ENCODE measurements around the gene LPP.

LPP gene

DNA sequence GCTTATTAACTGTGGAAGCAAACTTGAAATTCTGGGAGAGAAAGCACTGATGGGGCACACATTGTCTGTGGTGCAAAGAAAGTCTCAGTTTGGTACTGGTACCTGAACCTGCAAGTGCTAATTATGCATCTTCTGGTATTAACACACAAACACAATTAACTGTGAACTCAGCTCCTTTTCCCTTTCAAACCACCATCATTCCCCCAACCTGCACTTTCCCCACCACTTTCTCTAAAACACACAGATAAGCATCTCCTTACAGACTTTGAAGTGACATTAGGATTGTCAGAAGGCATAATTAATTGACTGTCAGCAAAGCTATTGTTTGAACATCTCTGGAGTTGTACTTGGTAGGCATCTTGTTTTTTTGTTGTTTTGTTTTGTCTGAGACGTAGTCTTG, 565.6 kb downstream of the LPP start:
- TF ChIP-seq SIN3A (IDR thresholded peaks at IDR 0.05; ENCODE audit: borderline replicate concordance, insufficient read depth, low read length) (no peak), TAF1 (IDR thresholded peaks at IDR 0.05; ENCODE audit: borderline replicate concordance, insufficient read depth, low read length) (no peak), POLR2AphosphoS5 (IDR thresholded peaks at IDR 0.05; ENCODE audit: low read depth, low read length) (no peak), FOXP2 (optimal IDR thresholded peaks at IDR 0.05; ENCODE audit: borderline replicate concordance, extremely low read depth, extremely low read length, insufficient read depth) (no peak)
- TF ChIP-seq, protein P1, sequence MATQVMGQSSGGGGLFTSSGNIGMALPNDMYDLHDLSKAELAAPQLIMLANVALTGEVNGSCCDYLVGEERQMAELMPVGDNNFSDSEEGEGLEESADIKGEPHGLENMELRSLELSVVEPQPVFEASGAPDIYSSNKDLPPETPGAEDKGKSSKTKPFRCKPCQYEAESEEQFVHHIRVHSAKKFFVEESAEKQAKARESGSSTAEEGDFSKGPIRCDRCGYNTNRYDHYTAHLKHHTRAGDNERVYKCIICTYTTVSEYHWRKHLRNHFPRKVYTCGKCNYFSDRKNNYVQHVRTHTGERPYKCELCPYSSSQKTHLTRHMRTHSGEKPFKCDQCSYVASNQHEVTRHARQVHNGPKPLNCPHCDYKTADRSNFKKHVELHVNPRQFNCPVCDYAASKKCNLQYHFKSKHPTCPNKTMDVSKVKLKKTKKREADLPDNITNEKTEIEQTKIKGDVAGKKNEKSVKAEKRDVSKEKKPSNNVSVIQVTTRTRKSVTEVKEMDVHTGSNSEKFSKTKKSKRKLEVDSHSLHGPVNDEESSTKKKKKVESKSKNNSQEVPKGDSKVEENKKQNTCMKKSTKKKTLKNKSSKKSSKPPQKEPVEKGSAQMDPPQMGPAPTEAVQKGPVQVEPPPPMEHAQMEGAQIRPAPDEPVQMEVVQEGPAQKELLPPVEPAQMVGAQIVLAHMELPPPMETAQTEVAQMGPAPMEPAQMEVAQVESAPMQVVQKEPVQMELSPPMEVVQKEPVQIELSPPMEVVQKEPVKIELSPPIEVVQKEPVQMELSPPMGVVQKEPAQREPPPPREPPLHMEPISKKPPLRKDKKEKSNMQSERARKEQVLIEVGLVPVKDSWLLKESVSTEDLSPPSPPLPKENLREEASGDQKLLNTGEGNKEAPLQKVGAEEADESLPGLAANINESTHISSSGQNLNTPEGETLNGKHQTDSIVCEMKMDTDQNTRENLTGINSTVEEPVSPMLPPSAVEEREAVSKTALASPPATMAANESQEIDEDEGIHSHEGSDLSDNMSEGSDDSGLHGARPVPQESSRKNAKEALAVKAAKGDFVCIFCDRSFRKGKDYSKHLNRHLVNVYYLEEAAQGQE (IDR thresholded peaks at IDR 0.05; ENCODE audit: insufficient read depth in 1 of 2, low read depth in 2 of 2, low read length in 2 of 2) = no peak

DNA sequence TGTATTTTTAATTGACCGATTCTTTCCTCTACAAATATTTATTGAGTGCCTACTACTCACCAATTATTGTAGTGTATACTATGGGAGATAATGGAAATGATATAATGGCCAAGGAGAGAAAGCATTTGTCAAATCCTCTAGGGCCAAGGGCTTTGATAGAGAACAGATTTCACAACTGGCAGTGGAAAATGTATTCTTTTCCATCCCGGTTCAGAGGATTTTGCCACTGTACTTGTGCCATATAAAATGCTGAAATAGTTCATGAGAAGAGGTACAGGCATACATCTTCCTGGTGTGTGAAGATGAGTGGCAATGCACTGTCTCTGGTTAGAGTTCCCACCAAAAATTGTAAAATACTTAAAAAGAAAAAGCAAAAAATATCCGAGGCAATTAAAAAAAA, 566.3 kb downstream of the LPP start:
- no peak for TF ChIP-seq SIN3A (IDR thresholded peaks at IDR 0.05; ENCODE audit: borderline replicate concordance, insufficient read depth, low read length)

DNA sequence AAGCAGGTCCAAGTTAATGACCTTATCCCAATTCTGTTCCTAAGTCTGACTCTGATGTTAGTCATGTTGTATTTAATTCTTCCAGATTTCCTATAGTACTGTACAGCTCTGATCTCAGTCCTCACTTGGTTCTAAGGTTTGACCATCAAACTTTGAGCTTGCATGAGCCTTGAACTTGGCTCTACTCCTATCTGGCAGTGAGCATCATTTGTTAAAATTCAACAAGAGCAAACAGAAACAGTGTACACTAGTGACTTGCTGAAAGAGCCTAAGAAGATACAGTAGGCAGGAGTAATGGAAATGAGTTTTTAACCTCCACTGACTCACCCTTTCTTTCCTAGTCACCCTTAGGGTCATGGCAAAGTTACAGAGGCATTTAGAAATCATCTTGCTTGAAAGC, 566.7 kb downstream of the LPP start:
- TF ChIP-seq POLR2AphosphoS5 (IDR thresholded peaks at IDR 0.05; ENCODE audit: low read depth, low read length) = no peak
- no peak for TF ChIP-seq TAF1 (IDR thresholded peaks at IDR 0.05; ENCODE audit: borderline replicate concordance, insufficient read depth, low read length)
- no peak for TF ChIP-seq FOXP2 (optimal IDR thresholded peaks at IDR 0.05; ENCODE audit: borderline replicate concordance, extremely low read depth, extremely low read length, insufficient read depth)
- TF ChIP-seq SIN3A (IDR thresholded peaks at IDR 0.05; ENCODE audit: borderline replicate concordance, insufficient read depth, low read length) = no peak
- TF ChIP-seq, protein P1 (IDR thresholded peaks at IDR 0.05; ENCODE audit: insufficient read depth in 1 of 2, low read depth in 2 of 2, low read length in 2 of 2) = no peak

DNA sequence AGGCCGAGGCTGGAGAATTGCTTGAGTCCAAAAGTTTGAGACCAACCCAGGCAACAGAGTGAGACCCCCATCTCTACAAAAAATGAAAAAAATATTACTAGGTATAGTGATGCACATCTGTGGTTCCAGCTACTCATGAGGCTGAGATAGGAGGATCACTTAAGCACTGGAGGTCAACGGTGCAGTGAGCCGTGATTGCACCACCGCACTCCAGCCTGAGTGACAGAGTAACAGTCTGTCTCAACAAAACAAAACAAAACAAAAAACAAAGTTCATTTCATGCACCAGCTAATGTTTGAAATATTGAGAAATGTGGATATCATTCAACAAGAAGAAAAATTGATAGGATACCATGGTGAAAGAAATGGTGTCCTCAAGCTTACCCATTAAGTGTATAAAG, 567.4 kb downstream of the LPP start:
- TF ChIP-seq POLR2AphosphoS5 (IDR thresholded peaks at IDR 0.05; ENCODE audit: low read depth, low read length) (no peak), TAF1 (IDR thresholded peaks at IDR 0.05; ENCODE audit: borderline replicate concordance, insufficient read depth, low read length) (no peak), SIN3A (IDR thresholded peaks at IDR 0.05; ENCODE audit: borderline replicate concordance, insufficient read depth, low read length) (no peak), FOXP2 (optimal IDR thresholded peaks at IDR 0.05; ENCODE audit: borderline replicate concordance, extremely low read depth, extremely low read length, insufficient read depth) (no peak)
- TF ChIP-seq, protein P1 (IDR thresholded peaks at IDR 0.05; ENCODE audit: insufficient read depth in 1 of 2, low read depth in 2 of 2, low read length in 2 of 2) = no peak

DNA sequence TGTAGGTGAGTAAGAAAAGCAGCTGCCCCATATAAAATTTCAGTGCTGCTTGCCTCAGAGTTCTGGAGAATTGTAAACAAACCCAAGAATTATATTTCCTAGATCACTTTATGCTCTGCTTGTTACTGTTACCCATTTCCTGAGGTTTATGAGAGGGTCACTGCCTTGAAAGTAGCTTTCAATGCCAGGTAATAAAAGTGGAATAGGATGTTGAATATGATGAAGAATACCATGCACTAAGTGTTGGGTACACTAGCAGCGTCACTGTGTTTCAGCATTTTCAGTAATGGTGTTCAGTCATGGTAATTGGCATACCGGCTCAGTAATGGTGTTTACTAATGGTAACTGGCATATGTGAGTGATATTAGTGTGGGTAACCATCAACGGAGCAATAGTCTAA, 568.0 kb downstream of the LPP start:
- TF ChIP-seq TAF1 (IDR thresholded peaks at IDR 0.05; ENCODE audit: borderline replicate concordance, insufficient read depth, low read length) (no peak), FOXP2 (optimal IDR thresholded peaks at IDR 0.05; ENCODE audit: borderline replicate concordance, extremely low read depth, extremely low read length, insufficient read depth) (no peak)

DNA sequence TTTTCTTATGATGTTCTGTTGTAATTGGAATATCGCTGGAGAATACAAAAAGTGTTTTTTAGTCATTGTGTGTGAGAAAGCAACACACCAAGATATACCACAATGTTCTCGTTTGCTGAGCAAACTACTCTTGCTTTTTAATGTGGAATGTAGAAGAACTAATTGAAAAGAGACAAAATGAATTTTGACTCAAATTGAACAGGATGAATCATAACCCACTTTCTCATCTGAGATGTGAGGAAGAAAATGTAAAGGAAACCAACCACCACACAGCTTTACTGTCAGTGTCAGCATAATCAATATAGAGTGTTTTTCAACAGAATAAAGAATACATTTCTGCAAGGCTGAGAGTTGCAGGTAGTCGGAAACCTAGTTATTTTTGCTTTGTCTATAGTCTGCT, 569.0 kb downstream of the LPP start:
- TF ChIP-seq, protein P1 (IDR thresholded peaks at IDR 0.05; ENCODE audit: insufficient read depth in 1 of 2, low read depth in 2 of 2, low read length in 2 of 2) = no peak
- TF ChIP-seq SIN3A (IDR thresholded peaks at IDR 0.05; ENCODE audit: borderline replicate concordance, insufficient read depth, low read length) (no peak), FOXP2 (optimal IDR thresholded peaks at IDR 0.05; ENCODE audit: borderline replicate concordance, extremely low read depth, extremely low read length, insufficient read depth) (no peak), POLR2AphosphoS5 (IDR thresholded peaks at IDR 0.05; ENCODE audit: low read depth, low read length) (no peak), TAF1 (IDR thresholded peaks at IDR 0.05; ENCODE audit: borderline replicate concordance, insufficient read depth, low read length) (no peak)
